HG03039 (cell line): ENCODE results near the gene COX6B2.

Experiments
- ATAC-seq: cut with Tn5 transposase; IDR thresholded peaks from one replicate; pipeline ENCODE4 v1.9.1; 2021; ENCODE audit warnings: mild to moderate bottlenecking, moderate library complexity; ENCODE audit not compliant: unreplicated experiment

COX6B2 gene

DNA sequence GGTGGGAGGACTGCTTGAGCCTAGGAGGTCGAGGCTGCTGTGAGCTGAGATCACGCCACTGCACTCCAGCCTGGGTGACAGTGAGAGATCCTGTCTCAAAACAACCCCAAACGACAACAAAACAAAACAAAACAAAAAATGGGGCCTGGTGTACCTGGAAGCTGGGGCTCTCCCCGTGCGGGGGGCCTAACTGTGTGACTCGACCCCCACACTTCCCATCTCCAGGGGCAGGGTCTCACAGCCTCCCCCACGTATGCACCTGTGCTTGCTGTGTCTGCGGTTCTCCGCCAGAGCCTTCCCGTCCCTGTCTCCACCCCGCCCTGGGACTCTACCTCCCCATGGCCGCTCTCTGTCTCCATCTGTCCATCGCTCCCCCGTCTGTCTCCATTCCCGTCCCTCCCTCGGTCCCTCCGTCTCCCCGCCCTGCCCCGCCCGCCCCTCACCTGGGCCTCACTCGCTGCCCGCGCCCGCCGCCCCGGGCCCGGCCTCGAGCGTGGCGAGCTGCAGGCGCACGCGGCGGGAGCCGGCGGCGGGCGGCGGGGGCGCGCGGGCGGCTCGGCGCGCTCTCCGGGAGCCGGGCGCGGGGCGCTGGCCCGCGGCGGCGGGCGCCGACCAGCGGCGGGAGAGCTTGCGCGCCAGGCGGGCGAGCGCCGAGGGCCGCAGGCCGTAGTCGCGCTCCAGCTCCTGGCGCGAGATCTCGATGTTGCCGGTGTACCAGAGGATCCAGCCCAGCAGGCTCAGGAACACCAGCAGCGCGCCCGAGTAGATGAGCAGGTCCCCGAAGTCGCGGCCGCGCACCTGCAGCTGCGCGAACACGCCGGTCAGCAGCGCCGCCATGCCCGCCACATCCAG is 29.0 kb upstream of the COX6B2 start:
- no peak for ATAC-seq

DNA sequence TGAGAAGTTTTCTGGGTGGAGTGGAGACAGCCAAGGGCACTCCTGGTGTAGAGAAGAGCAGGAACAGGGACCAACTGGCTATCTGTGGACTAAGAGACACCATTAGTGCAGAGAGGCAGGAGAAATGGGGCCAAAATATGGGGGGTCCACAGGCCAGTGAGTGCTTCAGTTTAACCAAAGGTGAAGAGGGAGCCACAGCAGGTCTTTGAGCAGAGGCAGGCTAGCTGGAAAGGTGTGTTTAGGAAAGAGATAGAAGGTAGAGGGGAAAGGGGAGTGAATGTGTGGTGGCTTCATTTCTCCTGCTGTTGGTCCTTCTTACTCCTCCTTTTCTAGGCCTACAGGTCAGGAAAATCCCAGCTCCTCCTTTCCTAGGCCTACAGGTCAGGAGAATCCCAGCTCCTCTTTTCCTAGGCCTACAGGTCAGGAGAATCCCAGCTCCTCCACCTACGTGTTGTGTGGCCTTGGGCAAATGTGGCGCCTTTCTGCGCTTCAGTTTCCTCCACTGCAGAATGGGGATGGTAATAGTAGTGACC is 28.1 kb upstream of the COX6B2 start:
- ATAC-seq = no peak

DNA sequence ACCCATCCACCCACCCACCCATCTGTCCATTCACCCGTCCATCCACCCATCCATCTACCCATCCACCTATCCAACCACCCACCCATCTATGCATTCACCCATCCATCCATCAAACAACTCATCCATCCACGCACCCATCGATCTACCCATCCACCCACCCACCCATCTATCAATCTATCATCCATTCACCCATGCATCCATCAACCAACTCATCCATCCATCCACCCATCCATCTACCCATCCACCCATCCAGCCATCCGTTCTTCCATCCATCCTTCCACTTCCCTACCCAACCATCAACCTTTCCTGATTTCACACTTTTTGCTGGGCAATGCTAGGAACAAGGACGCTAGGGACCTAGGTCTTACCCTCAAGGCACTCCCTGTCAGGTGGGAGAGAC is 27.5 kb upstream of the COX6B2 start:
- no peak for ATAC-seq

DNA sequence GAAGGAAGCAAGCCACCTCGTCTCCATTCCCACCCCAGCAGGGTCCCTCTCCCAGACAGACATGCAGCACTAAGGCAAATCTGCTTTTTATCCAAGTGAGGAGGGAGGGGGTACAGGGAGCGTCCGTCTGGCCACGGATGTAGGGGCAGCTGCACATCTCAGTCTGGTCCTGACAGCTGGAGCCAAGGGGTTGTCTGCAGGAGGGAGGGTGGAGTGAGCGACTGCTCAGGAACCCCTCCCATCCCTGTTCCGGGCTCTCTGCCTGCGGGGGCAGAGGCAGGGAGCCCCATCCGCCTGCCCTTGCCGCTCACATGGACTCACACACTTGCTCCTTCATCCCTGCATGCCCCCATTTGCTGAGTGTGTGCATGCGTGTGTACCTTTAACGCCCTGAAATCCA is 24.7 kb upstream of the COX6B2 start:
- no peak for ATAC-seq

DNA sequence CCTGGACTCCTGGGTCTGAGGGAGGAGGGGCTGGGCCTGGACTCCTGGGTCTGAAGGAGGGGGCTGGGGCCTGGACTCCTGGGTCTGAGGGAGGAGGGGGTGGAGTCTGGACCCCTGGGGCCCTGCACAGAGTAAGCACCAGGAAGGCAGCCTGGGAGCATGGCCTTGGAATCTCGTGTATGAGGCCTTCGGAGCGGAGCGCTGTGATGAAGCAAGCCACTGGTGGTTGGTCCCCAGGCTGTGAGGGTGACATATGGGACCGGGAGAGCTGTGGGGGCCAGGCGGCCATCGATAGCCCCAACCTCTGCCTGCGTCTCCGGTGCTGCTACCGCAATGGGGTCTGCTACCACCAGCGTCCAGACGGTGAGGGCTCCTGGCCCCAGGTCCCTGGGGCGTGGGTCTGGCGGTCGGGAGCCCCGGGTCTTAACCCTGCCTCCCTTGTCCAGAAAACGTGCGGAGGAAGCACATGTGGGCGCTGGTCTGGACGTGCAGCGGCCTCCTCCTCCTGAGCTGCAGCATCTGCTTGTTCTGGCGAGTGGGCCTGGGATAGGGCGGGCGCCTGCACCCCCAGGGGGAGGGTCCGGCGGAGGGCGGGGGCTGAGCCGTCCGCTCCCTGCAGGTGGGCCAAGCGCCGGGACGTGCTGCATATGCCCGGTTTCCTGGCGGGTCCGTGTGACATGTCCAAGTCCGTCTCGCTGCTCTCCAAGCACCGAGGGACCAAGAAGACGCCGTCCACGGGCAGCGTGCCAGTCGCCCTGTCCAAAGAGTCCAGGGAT is 23.0 kb upstream of the COX6B2 start:
- no peak for ATAC-seq

GRCh38 chr19:55376241-55376933 is 21.9 kb upstream of the COX6B2 start, which contains the start of gene TMEM190:
Gene TMEM190 (plus strand): TSS chr19:55376826. CDS start chr19:55376854, 28 bp downstream.
- ATAC-seq = no peak

DNA sequence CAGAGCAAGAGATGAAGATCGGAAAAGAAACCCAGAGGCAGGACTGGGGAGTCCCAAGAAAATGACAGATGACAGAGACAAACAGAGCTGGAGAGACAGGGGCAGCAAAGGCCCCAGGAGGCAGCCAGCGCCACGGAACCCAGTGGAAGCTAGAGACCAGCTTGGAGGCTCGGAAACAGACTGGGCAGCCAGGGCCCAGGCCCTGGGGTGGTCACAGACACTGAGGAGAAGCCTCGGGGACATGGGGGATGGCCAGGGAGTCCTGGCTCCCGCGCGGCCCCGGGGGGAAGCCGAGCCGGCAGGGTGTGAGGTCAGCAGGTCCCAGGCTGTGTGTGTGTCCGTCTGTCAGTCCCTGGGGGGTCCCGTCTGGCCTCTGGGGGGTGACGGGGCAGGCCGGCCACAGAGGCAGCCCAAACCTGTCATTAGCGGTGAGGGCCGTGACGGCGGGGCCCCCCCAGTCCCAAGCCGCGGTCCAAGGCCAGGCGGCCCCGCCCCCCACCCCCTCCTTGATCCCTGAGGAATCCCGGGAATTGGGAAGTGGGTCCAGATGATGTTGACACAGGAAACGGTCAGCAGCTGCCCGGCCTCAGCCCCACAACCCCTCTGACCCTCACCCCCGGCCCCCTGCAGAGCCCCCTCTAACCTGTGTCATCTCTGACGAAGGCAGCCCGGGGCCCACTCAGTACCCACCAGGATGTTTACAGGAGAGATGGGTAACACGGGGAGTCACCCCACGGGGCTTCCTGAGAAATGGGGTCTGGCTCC is 19.7 kb upstream of the COX6B2 start:
- ATAC-seq = no peak

DNA sequence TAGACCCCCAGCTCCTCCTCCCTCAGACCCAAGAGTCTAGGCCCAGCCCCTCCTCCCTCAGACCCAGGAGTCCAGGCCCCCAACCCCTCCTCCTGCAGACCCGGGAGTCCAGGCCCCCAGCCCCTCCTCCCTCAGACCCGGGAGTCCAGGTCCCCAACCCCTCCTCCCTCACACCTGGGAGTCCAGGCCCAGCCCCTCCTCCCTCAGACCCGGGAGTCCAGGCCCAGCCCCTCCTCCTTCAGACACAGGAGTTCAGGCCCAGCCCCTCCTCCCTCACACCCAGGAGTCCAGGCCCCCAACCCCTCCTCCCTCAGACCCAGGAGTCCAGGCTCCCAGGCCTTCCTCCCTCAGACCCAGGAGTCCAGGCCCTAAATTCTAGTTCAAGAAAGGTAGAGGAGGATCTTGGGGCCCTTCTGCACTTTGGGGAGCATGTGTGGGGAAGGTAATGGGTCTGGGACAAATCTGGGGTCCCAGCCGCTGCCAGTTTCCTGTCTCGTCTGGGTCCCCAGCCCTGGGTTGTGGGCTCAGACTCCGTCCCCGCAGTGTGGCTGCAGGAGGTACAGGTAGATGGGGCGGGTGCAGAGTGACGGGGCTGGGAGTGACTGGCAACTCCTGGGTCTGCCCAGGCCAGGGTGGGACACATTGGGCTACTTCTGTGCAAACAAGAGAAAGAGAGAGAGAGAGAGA is 18.9 kb upstream of the COX6B2 start:
- no peak for ATAC-seq

DNA sequence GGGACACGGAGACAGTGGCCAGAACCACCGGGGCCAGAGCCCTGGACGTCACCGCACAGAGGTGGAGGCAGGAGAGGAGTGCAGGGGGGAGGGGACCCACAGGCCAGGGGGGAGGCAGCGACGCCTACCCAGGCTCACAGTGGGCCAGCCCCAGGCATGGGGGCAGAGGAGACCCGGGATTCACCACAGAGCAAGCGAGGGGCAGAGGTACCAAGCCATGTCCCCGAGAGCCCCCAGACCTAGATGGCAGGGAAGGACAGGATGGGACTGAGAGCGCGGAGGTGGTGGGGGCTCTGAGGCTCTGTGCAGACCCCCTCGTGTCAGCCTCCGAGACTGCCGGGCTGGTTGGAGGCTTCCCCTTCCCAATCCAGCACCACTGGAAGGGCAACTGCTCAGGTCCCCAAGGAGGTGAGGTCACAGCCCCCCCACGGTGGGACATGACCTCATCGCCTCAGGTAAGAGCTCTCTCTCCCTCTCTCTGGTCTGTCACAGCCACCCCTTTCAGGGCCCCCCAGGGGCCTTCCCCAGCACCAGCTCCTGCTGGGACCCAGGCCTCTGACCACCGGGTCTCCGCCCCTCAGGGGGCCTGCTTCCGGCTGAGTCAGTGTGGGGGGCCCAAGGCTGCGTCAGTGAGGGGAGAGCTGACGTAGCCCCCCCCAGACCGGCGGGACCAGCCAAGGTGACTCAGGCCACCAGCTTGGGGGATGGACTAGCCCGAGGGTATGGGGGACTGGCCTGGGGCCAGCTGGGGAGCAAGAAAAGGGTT is 18.0 kb upstream of the COX6B2 start:
- ATAC-seq = no peak

DNA sequence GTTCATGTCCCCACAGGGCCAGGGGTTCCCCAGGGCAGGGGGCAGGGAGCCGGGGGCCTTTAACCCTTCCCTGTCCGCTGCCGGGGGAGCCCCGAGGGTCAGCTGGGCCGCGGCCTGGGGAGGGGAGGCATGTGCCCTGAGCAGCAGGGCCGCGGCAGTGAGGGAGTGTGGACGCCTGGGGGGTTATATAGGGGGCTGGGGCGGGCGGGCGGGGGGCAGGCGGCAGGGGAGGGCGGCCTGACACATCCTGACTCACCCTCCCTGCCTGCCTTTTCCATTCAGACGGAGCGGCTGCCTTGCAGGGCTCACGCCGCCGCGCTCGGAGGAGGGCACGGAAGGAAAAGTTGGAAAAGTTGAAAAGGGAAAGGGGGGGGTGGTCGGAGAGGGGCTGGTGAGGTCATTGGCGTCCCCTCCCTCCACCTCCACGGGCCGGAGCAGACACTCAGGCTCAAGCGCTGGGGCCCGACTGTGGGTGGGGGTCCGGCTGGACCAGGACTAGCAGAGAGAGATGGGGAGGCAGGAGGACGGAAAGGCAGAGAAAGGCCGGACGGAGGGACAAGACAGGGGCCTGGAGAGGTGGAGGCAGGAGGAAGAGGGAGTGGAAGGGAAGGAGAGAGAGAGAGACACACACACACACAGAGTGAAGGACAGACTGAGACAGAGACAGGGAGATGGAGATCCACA is 15.9 kb upstream of the COX6B2 start, which contains the start of gene IL11:
Gene IL11, minus strand, starts transcription at position 159 of the 684 bp plus-strand sequence. Its CDS starts 153 bp downstream, at position 6.
- no peak for ATAC-seq

GRCh38 chr19:55369653-55370304 is 15.3 kb upstream of the COX6B2 start:
- no peak for ATAC-seq

GRCh38 chr19:55368701-55369563 is 14.4 kb upstream of the COX6B2 start:
- ATAC-seq = no peak

DNA sequence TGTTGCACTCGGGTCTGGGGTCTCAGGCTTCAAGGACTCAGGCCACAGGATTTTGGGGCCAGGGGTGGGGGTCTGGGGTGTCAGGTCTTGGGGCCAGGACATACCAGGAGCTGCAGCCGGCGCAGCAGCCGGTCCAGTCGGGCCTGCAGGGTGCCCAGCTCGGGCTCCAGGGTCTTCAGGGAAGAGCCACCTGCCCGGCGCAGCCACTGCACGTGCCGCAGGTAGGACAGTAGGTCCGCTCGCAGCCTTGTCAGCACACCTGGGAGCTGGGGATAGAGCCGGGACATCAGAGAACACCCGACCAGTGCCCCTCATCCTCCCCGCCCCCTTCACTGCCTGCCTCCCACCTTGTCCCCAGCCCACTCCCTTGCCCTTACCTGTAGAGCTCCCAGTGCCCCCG is 13.6 kb upstream of the COX6B2 start:
- no peak for ATAC-seq

- no peak for ATAC-seq
Observed at GRCh38 chr19:55366790-55367189, 12.3 kb upstream of the COX6B2 start.

GRCh38 chr19:55365964-55366363 is 11.4 kb upstream of the COX6B2 start:
- ATAC-seq = no peak

DNA sequence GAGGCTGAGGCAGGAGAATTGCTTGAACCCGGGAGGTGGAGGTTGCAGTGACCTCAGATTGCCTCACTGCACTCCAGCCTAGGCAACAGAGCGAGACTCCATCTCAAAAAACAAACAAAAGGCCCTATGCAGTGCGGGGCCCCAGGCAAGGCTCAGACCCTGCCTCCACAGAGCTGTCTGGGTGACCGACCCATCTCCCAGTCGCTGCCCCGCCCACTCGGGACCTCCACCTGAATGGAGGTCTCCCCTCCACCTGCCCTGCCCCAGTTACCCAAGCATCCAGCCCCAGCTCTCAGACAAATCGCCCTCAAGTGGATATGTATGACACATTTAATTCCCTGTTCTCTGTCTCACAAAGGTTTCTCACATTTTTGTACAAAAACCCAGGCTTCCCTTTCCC is 10.7 kb upstream of the COX6B2 start:
- ATAC-seq = no peak
